Keratinocyte (primary cell): ENCODE data around the gene ANKRD44. TPM values are rescaled to one million over a fixed set of nuclear protein-coding genes. Genes with fewer than 3 reads are reported as not detected.

Experiments used
- DNase-seq: peaks from one replicate; pipeline ENCODE4 v3.0.0-alpha.2; 2011; ENCODE audit warnings: low read depth, missing footprints, low spot score
- FAIRE-seq: peaks from 2 replicates; lab custom pipeline; 2011; peaks lifted over from hg19 to GRCh38; lab: Jason Lieb, UNC
- H2AFZ ChIP-seq: 2 replicates; pipeline ENCODE4 v1.6.0; 2012; ENCODE audit warnings: low read length, control low read depth, inconsistent platforms; ENCODE audit not compliant: control insufficient read depth
- H3K27ac ChIP-seq: 2 replicates; pipeline ENCODE4 v1.5.1; 2011; ENCODE audit warnings: low read length; ENCODE audit not compliant: control insufficient read depth, insufficient read depth
- H3K27me3 ChIP-seq: 3 replicates; pipeline ENCODE4 v1.6.0; 2011; ENCODE audit warnings: low read length; ENCODE audit not compliant: control insufficient read depth, insufficient read depth; ENCODE audit errors: extremely low read depth
- H3K36me3 ChIP-seq, 2 experiments: 2 replicates in 1 of 2; 3 replicates in 1 of 2; pipeline ENCODE4 v1.5.1; 2011; ENCODE audit warnings: low read length in 2 of 2, mild to moderate bottlenecking in 1 of 2; ENCODE audit not compliant: control insufficient read depth in 2 of 2, insufficient read depth in 2 of 2; ENCODE audit errors: extremely low read depth in 1 of 2
- H3K4me1 ChIP-seq: 3 replicates; pipeline ENCODE4 v1.5.1; 2011; ENCODE audit warnings: low read length; ENCODE audit not compliant: control insufficient read depth, insufficient read depth; ENCODE audit errors: extremely low read depth
- H3K4me2 ChIP-seq: 3 replicates; pipeline ENCODE4 v1.6.0; 2011; ENCODE audit warnings: low read depth, low read length; ENCODE audit not compliant: control insufficient read depth, insufficient read depth; ENCODE audit errors: extremely low read depth
- H3K4me3 ChIP-seq, 3 experiments: fragments of 200-600 bp in 1 of 3; sonication (generic) in 1 of 3; 2 replicates in 2 of 3; 3 replicates in 1 of 3; pipeline ENCODE4 v1.5.1; 2011 to 2016; ENCODE audit warnings: low read length in 3 of 3, mild to moderate bottlenecking in 3 of 3, control low read depth in 2 of 3, inconsistent platforms in 1 of 3, low read depth in 1 of 3, mixed read lengths in 1 of 3, mixed run types in 1 of 3, moderate library complexity in 1 of 3; ENCODE audit not compliant: control insufficient read depth in 2 of 3, insufficient read depth in 2 of 3; ENCODE audit errors: extremely low read depth in 1 of 3
- H3K79me2 ChIP-seq: 2 replicates; pipeline ENCODE4 v1.6.0; 2012; ENCODE audit warnings: low read length; ENCODE audit not compliant: control insufficient read depth, insufficient read depth
- H3K9ac ChIP-seq: 3 replicates; pipeline ENCODE4 v1.6.0; 2011; ENCODE audit warnings: low read length; ENCODE audit not compliant: control insufficient read depth, insufficient read depth; ENCODE audit errors: extremely low read depth
- H3K9me1 ChIP-seq: 3 replicates; pipeline ENCODE4 v1.6.0; 2011; ENCODE audit warnings: low read length; ENCODE audit not compliant: control insufficient read depth, insufficient read depth; ENCODE audit errors: extremely low read depth
- H3K9me3 ChIP-seq: 2 replicates; pipeline ENCODE4 v1.5.1; 2012; ENCODE audit warnings: low read depth, low read length; ENCODE audit not compliant: control insufficient read depth
- H4K20me1 ChIP-seq: 3 replicates; pipeline ENCODE4 v1.6.0; 2011; ENCODE audit warnings: low read length; ENCODE audit not compliant: control insufficient read depth, insufficient read depth; ENCODE audit errors: extremely low read depth
- EZH2 ChIP-seq: IDR thresholded peaks from one replicate; pipeline ENCODE4 v1.6.1; 2012; ENCODE audit warnings: inconsistent platforms, mild to moderate bottlenecking, low read length, moderate library complexity
- dilution Hi-C: fragments of 300-500 bp; cut with MboI; formaldehyde crosslinking; loops from one replicate; pipeline ENCODE4 v1.7.0; 2020; ENCODE audit warnings: low sequenced_read_pairs; ENCODE audit not compliant: extremely low pct_ligation_motif_present
- polyA plus RNA-seq, 5 experiments: library from polyadenylated mRNA; depleted of rRNA in 3 of 5; stranded (reverse) in 3 of 5; stranded (forward) in 1 of 5; unstranded in 1 of 5; fragments of >200 nt; gene quantifications; 1 replicate in 1 of 5; 2 replicates in 3 of 5; 3 replicates in 1 of 5; pipeline versions ENCODE4 v1.2.1 to v1.2.3, GENCODE V29; 2011 to 2012; ENCODE audit warnings: missing spikeins in 2 of 5, low read depth in 1 of 5, low replicate concordance in 1 of 5
- TF ChIP-seq, protein P1 (sequence below), 3 experiments: IDR thresholded peaks in 1 of 3; conservative IDR thresholded peaks in 1 of 3; optimal IDR thresholded peaks in 1 of 3; 2 replicates in 2 of 3; 3 replicates in 1 of 3; pipeline versions ENCODE3 to v1.5.1; 2011; ENCODE audit warnings: low read length in 3 of 3, mild to moderate bottlenecking in 3 of 3, moderate library complexity in 2 of 3, control low read depth in 1 of 3, inconsistent platforms in 1 of 3; ENCODE audit not compliant: insufficient read depth in 2 of 3; ENCODE audit errors: extremely low read depth in 1 of 3

Gene ANKRD44
- polyA plus RNA-seq, 1 donor (not counting 4 experiments of a cell fraction or from before 2014, with no cell fraction given), result 0.35 TPM

DNA sequence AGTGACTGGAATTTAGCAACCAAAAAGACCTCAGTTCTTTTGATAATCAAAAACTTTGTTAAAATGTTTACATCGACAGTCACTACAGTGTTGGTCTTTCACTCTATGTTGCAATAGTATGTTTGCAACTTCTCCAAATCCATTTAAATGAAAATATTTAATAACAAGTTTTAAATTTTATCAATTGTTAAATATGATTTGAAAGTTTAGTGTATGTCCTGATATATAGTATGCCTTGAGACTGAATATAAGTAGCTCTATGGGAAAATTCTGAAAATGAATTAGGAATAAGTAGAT is 109.9 kb downstream of the ANKRD44 start:
- no peak overlapping the region for H2AFZ ChIP-seq
- no peaks in the 10 kb centered on the region for H4K20me1 ChIP-seq
- no peak overlapping the region for H3K9ac ChIP-seq
- H3K27me3 ChIP-seq, result no peaks in the 10 kb centered on the region
- no peaks in the 10 kb centered on the region for H3K9me3 ChIP-seq
- DNase-seq (no peak), FAIRE-seq (no peak)
- H3K9me1 ChIP-seq, result no peaks in the 10 kb centered on the region
- no peak for TF ChIP-seq EZH2
- TF ChIP-seq, protein P1, sequence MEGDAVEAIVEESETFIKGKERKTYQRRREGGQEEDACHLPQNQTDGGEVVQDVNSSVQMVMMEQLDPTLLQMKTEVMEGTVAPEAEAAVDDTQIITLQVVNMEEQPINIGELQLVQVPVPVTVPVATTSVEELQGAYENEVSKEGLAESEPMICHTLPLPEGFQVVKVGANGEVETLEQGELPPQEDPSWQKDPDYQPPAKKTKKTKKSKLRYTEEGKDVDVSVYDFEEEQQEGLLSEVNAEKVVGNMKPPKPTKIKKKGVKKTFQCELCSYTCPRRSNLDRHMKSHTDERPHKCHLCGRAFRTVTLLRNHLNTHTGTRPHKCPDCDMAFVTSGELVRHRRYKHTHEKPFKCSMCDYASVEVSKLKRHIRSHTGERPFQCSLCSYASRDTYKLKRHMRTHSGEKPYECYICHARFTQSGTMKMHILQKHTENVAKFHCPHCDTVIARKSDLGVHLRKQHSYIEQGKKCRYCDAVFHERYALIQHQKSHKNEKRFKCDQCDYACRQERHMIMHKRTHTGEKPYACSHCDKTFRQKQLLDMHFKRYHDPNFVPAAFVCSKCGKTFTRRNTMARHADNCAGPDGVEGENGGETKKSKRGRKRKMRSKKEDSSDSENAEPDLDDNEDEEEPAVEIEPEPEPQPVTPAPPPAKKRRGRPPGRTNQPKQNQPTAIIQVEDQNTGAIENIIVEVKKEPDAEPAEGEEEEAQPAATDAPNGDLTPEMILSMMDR (optimal IDR thresholded peaks at IDR 0.05 in 1 of 3, IDR thresholded peaks at IDR 0.05 in 1 of 3, conservative IDR thresholded peaks at IDR 0.05 in 1 of 3; ENCODE audit: extremely low read depth in 1 of 3, insufficient read depth in 2 of 3, low read length in 3 of 3), result no peak
- H3K27ac ChIP-seq, result no peak overlapping the region
- dilution Hi-C loops, result no loop called here
- no peak overlapping the region for H3K4me2 ChIP-seq
- no peaks in the 10 kb centered on the region for H3K36me3 ChIP-seq
- H3K79me2 ChIP-seq, result no peaks in the 10 kb centered on the region
- no peaks in the 10 kb centered on the region for H3K4me1 ChIP-seq
- H3K4me3 ChIP-seq, result no peak overlapping the region

DNA sequence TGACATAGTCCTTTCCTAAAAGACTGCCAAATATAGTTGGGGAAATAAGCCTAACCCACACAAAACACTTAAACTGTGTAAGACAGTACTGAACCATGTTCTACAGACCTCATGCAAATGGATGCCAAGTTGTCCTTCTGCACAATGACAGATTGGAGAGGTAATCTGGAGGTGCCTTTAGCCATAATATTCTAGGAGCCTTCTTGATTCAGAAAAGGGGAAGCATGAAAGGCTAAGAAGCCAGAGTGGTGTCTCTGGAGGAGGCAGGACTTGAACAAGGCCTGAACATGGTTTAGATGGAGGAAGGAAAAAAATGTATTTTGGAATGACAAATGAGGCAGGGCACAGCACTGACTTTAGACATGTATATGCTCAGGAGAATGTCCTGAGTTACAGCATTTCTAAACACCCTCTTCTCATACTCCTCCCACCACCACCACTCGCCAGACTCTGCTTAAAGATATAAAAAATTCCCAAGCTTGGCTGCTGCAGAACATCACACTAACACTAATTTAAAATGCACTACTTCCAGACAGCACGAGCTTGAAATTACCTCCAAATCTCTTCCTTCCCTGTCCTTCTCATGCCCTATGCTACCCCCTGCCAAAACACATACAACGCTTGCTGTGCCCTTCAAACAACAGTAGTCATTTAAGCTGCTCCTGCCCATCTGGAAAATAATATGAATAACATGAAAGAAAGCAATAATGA is 110.4 kb downstream of the ANKRD44 start:
- no peak for DNase-seq
- Histone ChIP-seq H3K27ac (no peak overlapping the region), H3K27me3 (no peaks in the 10 kb centered on the region), H3K4me1 (no peaks in the 10 kb centered on the region), H3K9ac (no peak overlapping the region), H3K4me3 (no peak overlapping the region), H2AFZ (no peak overlapping the region), H3K4me2 (no peak overlapping the region), H3K9me1 (no peaks in the 10 kb centered on the region), H3K36me3 (no peaks in the 10 kb centered on the region), H4K20me1 (no peaks in the 10 kb centered on the region), H3K79me2 (no peaks in the 10 kb centered on the region), H3K9me3 (no peaks in the 10 kb centered on the region)
- TF ChIP-seq, protein P1 (optimal IDR thresholded peaks at IDR 0.05 in 1 of 3, IDR thresholded peaks at IDR 0.05 in 1 of 3, conservative IDR thresholded peaks at IDR 0.05 in 1 of 3; ENCODE audit: extremely low read depth in 1 of 3, insufficient read depth in 2 of 3, low read length in 3 of 3), result no peak
- TF ChIP-seq EZH2, result no peak
- dilution Hi-C loops, result no loop called here
- FAIRE-seq, result no peak
